HG02798 (cell line): Measurements from ENCODE around the gene ACTR2.
A peak's percentile ranks its signal among the peaks of the same experiment; 100 is the strongest.
"Not testable (repeated sequence)": the region's sequence is repeated elsewhere in the genome, so short reads cannot be mapped to it uniquely, and the experiment has no call there.

Experiments
- ATAC-seq: cut with Tn5 transposase; IDR thresholded peaks from one replicate; pipeline ENCODE4 v1.9.1; 2021; ENCODE audit warnings: mild to moderate bottlenecking; ENCODE audit not compliant: unreplicated experiment, poor library complexity

ACTR2 gene

DNA sequence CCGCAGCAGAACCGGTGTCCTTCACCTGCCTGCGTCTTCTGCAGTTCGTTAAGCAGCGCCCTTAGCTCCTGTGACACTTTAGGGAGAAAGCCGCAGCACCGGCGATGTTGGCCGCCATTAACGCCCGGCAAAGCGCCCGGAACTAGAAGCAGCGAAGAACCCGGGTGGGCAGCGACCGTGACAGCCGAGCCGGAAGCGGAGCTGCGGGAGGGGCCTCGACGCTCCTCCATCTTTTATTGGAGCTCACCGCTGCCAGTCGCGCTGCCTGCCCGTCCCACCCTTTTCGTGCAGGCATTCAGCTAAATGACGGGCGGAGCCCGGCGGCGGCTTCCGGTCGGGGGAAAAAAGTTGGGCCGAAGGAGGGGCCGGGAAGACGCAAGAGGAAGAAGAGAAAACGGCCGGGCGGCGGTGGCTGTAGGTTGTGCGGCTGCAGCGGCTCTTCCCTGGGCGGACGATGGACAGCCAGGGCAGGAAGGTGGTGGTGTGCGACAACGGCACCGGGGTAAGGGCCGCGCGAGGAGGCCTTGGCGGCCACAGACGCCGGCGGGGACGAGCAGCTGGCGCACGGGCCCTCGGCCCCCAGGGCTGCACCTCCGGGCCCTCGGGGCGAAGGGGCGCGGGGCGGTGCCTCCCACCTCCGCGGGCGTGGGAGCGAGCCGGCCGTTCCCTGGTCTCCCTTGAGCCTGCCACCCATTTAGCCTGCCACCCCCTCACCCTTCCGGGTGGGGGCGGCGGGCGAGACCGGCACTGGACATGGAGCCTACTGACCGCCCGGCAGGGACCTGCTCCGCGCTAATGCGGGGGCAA is at the start of gene ACTR2:
Gene ACTR2, plus strand, starts transcription at position 376 of the 807 bp plus-strand sequence. Its CDS starts 79 bp downstream, at position 455.
- ATAC-seq: peak; percentile 93

DNA sequence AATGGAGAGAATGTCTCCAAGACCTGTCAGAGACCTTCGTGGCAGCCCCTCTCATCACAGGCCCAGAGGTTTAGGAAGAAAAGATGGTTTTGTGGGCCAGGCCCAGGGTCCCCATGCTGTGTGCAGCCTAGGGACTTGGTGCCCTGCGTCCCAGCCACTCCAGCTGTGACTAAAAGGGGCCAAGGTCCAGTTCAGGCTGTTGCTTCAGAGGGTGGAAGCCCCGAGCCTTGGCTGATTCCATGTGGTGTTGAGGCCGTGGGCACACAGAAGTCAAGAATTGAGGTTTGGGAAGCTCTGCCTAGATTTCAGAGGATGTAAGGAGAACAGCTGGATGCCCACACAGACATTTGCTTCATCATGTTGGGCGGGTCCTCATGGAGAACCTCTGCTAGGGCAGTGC is 45.1 kb upstream of the ACTR2 start:
- no peak for ATAC-seq

DNA sequence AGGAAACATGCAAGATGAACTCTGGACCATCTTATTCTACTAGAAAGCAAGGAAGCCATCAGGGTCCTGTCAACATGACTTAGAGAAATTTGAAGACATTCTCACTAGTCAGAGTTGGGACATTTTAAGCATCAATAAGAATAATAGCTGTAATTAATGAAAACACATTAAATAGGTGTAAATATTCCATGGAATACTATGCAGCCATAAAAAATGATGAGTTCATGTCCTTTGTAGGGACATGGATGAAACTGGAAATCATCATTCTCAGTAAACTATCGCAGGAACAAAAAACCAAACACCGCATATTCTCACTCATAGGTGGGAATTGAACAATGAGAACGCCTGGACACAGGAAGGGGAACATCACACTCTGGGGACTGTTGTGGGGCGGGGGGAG is 44.2 kb upstream of the ACTR2 start:
- not testable (repeated sequence) for ATAC-seq

DNA sequence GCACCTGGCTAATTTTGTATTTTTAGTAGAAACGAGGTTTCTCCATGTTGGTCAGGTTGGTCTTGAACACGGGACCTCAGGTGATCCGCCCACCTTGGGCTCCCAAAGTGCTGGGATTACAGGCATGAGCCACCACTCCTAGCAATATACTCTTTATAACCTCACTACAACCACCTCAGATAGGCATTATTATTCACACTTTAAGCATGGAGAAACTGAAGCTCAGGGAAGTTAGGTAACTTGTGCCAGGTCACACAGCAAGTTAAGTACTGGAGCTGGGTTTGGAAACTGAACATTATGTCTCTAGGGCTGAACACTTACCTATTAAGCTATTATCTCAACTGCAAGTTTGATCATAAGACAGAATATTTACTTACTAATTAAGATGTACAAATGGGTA is 42.6 kb upstream of the ACTR2 start:
- ATAC-seq: no peak

DNA sequence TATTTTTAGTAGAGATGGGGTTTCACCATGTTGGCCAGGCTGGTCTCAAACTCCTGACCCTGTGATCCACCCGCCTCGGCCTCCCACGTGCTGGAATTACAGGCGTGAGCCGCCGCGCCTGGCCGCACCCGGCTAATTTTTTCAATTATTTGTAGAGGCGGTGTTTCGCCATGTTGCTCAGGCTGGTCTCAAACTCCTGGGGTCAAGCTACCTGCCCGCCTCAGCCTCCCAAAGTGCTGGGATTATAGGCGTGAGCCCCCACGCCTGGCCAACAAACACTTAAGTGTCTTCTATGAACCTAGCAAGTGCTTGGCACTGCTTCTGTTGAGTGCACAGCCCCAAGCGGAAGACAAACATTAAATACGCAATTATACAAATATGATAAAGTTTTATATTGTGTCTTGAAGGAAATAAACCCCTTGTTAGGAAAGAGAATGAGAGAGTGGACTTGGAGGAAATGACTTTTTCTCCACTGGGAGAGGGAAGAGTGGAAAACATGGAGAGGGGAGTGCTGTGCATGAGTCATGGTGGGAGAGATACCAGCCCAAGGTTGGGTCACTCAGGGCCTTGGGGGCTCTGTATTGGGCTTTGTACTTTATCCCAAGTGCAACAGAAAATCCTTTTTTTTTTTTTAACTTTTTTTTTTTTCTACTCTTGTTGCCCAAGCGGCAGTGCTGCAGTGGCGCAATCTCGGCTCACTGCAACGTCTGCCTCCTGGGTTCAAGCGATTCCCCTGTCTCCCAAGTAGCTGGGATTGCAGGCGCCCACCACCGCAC is 41.4 kb upstream of the ACTR2 start:
- no peak for ATAC-seq

DNA sequence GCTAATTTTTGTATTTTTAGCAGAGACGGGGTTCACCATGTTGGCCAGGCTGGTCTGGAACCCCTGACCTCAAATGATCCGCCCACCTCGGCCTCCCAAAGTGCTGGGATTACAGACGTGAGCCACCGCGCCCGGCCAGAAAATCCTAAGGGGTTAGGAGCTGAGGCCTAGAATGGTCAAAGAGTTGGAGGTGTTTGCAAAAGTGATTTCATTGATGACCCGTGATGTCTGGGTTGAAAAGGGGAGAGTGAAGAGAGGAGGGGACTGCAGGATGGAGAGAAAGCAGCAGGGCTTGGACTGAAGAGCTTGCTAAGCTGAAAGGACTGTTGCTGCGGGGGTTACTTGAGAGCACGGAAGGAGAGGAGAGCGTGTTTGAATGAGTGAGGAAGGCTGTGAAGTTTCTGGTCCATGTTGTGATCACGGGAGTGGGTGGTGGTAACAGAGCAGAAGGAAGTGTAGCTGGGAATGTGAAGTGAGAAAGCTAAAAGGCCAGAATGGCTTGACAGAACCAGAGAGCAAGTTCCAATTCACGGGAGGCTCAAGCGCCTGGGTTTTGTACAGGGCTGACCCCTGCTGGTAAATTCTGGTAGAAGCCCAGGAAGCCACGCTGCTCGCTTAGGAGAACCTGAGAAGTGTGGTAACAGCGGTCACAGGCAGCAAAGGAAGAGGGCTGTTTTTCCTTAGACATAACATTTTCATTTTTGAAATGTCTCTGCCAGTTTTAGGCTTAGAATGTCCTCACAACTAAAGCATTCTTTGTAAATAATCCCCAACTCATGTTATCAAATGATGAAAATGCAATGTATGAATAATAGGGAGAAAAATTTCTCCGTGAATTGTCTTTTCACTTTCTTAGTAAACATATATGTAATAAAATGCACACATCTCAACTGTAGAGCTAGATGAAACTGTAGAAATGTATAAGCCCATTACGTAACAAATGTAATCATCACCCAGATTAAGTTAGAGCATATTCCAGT is 40.5 kb upstream of the ACTR2 start:
- ATAC-seq: peak; percentile 76

DNA sequence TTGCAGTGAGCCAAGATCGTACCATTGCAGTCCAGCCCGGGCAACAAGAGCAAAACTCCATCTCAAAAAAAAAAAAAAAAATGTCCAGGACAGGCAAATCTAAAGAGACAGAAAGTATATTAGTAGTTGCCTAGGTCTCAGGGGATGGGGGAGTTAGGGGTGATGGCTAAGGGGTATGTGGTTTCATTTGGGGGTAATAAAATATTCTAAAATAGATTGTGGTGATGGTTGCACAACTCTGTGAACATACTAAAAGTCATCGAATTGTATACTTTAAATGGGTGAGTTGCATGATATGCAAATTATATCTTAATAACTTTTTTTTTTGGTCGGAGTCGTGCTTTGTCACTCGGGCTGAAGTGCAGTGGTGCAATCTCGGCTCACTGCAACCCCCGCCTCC is 34.2 kb upstream of the ACTR2 start:
- no peak for ATAC-seq

DNA sequence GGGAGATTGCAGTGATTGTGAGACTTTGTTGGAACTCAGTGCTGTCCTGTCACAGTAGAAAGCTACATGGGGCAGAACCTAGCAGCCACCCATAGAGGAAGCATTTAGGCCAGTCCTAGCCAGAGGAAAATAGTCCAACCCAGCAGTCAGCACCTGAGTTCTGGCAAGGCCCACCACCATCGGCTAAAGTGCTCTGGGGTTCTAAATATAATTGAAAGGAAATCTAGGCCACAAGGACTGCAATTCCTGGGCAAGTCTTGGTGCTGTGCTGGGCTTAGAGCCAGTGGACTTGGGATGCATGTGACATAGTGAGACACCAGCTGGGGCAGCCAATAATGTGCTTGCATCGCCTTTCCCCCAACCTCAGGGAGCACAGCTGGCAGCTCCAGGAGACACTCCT is 28.9 kb upstream of the ACTR2 start:
- ATAC-seq: no peak

DNA sequence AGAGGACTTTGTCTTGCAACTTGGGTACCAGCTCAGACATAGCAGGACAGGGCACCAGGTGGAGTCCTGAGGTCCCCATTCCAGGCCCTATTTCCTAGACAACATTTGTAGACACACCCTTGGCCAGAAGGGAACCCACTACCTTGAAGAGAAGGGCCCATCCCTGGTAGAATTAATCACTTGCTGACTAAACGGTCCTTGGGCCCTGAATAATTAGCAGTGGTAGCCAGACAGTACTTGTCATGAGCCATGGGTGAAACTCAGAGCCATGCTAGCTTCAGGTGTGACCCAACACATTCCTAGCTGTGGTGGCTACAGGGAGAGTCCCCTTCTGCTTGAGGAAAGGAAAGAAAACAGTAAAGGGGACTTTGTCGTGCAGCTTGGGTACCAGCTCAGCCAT is 28.5 kb upstream of the ACTR2 start:
- no peak for ATAC-seq

DNA sequence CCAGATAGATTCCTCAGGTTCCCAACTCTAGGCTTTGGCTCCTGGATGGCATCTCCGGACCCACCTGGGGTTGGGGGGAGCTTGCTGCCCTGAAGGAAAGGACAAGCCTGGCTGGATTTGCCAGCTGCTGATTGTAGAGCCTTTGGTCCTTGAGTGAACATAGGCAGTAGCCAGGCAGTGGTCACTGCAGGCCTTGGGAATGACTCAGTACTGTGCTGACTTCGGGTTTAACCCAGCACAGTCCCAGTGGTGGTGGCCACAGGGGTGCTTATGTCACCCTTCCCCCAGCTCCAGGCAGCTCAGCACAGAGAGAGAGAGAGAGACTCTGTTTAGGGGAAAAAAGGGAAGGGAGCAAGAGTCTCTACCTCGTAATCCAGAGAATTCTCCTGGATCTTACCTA is 27.7 kb upstream of the ACTR2 start:
- no peak for ATAC-seq

DNA sequence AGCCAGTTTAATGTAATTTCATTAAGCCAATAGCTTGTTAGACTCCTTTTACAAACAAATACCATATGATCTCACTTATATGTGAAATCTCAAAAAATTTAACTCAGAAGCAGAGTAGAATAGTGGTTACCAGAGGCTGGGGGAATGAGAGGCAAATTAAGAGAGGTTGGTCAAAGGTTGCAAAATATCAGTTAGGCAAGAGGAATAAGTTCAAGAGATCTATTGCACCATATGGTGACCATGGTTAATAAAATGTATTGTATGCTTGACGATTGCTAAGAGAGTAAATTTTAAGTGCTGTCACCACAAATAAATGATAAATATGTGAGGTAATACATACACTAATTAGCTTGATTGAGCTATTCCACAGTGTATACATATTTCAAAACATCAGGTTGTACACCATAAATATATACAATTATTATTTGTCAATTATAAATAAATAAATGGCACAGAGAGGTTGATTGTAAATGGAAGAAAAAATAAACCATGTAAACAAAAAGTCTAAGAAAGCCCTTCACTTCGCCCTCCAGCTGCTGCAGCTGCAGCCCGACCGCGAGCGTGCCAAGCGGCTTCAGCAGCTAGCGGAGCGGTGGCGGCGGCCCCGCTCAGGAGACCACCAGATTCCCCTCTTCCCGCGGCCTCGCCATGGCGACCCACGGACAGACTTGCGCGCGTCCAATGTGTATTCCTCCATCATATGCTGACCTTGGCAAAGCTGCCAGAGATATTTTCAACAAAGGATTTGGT is 23.0 kb upstream of the ACTR2 start:
- no peak for ATAC-seq

DNA sequence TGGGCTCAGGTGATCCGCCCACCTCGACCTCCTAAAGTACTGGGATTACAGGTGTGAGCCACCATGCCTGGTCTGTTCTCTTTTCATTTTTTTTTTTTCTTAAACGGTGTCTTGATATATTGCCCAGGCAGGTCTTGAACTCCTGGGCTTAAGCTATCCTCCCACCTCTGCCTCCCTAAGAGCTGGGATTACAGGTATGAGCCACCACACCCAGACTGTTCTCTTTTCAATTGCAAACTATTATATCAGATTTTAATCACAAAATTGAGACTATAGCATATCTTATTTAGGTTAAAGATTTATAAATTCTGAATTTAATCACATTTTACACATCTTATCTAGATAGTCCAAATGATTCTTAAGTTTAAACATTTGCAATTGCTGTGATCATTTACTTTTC is 15.5 kb upstream of the ACTR2 start:
- ATAC-seq: no peak

DNA sequence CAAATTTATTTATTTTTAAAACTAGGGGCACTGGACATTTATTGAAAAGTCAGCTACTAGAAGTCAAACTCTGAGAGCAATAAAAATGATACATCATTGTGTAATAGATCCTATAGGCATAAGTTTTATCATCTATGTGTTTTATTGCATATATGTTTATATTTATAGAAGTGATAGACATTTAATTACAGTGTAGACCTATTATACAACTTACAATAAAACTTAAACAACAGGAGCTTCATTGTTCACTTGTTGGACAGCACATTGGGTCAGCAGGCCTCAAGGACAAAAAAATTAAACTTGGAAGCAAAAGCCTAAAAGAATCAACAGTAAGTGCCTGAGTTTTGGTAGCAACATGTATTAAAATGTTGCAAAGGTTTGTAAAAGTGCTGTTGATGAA is 15.0 kb upstream of the ACTR2 start:
- no peak for ATAC-seq

DNA sequence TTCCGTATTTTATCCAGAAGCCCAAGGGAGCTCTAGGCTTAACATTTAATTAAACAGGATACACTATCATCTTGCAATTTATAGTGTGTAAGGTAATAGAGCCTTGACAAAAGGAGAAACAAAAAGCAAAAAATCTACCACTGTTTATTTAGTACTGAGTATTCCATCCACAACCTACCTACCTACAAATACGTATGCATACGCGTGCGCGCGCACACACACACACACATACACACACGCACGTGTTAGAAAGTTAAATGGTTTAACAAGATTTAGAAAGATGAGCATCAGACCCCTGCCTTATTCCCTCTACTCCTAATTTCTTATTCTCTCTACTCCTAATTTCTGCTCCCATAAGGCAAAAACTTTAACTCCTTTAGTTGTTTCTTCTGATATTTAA is 14.6 kb upstream of the ACTR2 start:
- ATAC-seq: no peak

DNA sequence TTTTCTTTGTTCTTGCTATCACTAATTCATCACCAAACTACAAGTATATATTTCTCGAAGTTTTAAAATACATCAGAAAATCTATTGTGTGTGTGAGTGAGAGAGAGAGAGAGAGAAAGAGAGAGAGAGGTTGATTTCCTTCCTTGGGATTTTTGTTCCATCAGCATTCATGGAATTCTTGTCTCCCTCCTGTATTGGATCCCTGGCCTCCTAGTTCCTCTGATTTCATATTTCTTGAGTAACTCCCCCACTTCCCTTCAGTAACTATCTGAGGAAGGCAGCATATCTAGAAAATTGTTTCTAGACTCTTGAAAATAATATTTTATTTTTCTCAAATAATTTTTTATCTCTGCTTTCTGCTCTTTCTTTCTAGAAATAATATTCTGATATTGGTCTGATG is 13.3 kb upstream of the ACTR2 start:
- no peak for ATAC-seq

DNA sequence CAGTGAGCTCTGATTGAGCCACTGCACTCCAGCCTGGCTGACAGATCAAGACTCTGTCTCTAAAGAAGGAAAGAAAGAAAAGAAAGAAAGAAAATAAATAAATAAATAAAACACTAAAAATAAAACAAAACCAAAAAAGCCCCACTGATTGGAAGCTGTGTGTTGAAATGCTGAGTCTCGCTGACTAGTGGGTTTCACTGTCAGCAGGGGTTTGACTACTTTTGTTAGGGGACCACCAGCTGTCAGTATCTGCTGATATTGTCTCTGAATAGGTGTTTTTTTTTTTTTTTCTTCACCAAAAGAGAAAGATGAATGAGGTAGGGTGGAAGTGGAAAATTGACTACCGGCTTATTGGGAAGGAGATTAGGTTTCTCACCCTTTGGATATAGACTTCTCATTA is 12.8 kb upstream of the ACTR2 start:
- ATAC-seq: no peak

DNA sequence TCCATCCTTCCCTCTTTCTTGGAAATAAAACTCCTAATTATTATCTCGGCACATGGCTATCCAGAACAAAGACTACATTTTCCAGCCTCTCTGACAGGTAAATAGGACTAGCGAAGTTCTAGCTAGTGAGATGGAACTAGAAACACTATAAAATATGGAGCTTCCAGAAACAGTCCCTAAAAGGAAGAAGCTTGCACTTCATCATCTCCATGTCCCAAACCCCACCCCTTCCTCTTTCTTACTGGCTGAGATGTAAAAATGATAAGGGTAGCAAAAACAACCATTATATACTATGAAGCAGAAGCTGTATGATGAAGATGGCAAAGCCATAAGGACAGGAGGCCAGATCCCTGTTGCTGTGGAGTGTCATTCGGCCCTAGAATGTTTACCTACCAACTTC is 11.7 kb upstream of the ACTR2 start:
- no peak for ATAC-seq

DNA sequence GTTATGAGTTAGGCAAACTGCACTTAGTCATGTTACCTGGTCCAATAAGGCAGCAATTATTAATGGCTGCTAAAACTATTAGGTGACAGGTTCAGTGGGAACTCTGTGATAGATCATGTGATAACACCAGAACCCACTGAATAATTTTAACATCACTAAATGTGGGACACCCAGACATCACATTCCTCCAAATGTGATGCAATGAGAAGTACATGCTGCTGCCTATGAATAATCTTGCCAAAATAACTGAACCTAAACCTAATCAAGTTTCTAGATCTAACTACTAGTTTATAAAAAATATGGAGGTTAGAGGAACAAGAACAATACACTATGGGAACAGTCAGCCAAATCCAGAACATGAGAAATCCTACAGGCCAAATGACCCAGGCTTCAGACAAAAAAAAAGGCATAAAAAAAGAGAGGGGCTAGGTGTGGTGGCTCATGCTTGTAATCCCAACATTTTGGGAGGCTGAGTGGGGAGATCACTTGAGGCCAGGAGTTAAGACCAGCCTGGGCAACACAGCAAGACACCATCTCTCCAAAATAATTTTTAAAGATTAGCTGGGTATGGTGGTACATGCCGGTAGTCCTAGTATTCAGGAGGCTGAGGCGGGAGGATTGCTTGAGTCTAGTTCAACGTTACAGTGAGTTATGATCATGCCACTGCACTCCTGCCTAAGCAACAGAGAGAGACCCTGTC is 7.0 kb upstream of the ACTR2 start:
- ATAC-seq: no peak

DNA sequence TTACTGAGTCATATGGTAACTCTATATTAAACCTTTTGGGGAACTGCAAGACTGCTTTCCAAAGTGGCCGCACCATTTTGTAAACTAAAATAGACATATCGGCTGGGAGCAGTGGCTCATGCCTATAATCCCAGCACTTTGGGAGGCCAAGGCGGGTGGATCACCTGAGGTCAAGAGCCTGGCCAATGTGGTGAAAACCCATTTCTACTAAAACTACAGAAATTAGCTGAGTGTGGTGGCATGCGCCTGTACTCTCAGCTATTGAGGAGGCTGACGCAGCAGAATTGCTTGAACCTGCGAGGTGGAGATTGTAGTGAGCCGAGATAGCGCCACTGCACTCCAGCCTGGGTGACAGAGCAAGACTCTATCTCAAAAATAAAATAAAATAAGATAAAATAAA is 6.4 kb upstream of the ACTR2 start:
- not testable (repeated sequence) for ATAC-seq
